GM12892 (cell line): ENCODE data around the gene POLD4.
A peak's percentile ranks its signal among the peaks of the same experiment; 100 is the strongest.
"Not testable (repeated sequence)": the region's sequence is repeated elsewhere in the genome, so short reads cannot be mapped to it uniquely, and the experiment has no call there.

Experiments used
- DNase-seq: peaks from one replicate; pipeline ENCODE4 v3.0.0; 2011; ENCODE audit not compliant: insufficient read length
- FAIRE-seq: peaks from 2 replicates; lab custom pipeline; 2011; peaks lifted over from hg19 to GRCh38; lab: Jason Lieb, UNC
- POLR2A ChIP-seq: IDR thresholded peaks from 2 replicates; pipeline ENCODE4 v1.6.1; 2011; ENCODE audit warnings: low read depth, low read length, control low read depth
- POLR2AphosphoS5 ChIP-seq: IDR thresholded peaks from 2 replicates; pipeline ENCODE4 v1.6.1; 2011; ENCODE audit warnings: low read depth, low read length, control low read depth
- TAF1 ChIP-seq: IDR thresholded peaks from 2 replicates; pipeline ENCODE4 v1.6.1; 2011; ENCODE audit warnings: low read depth, mild to moderate bottlenecking, control low read depth, low read length, borderline replicate concordance

The POLD4 gene

GRCh38 chr11:67345920-67346819 is 7.2 kb downstream of the POLD4 start:
- no peak for TF ChIP-seq POLR2A
- no peak for TF ChIP-seq POLR2AphosphoS5
- TF ChIP-seq TAF1: no peak
- DNase-seq (no peak), FAIRE-seq (no peak)

DNA sequence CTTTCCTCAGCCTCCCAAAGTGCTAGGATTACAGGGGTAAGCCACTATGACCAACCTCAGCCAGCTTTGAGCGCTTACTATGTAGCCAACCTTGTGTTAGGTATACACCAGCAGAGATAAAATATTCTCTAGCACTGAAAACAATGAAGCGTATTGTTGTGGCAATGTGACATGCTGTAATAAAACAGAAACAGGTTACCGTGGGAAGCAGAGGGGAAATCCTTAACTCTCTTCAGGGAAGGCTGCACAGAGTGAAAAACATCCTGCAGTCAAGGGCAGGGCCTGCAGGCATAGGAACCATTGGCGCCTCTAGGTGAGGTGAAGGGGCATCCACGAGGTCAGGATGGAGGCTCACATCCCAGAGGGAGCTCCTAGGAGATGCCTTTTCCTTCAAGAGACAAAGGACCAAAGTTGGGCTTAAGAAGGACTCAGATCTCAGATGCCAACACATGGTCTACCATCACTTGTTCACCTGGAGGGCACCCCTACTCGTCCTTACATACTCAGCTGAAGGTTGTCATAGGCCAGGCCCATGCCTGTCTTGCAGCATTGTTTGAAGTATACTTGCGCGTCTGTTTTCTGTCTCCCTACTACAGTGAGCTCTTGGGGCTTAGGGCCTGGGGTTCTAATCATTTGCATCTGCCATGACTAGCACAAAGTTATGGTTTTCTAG is 8.0 kb downstream of the POLD4 start:
- TF ChIP-seq TAF1 (no peak), POLR2A (no peak), POLR2AphosphoS5 (no peak)
- no peak for DNase-seq
- FAIRE-seq: peak; percentile 77

DNA sequence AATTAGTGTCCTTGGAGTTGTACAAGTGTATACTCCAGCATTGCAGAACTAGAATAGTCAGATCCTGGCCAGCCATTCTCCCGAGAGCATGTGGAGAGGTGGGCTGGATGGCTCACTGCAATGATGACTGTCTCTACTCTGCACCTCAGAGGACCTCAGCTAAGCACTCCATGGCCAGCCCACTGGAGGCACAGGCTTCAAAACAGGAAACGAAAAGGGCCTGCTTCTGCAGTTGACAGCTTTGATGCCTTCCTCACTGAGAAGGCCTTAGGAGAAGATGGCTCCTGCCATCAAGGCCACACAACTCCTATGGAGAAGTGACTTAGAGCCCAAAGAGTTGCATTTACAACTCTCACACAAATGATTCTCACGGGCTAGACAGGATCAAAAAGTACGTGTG is 9.1 kb downstream of the POLD4 start:
- DNase-seq (no peak), FAIRE-seq (peak; percentile 85)
- TF ChIP-seq TAF1: no peak
- no peak for TF ChIP-seq POLR2AphosphoS5
- TF ChIP-seq POLR2A: no peak

DNA sequence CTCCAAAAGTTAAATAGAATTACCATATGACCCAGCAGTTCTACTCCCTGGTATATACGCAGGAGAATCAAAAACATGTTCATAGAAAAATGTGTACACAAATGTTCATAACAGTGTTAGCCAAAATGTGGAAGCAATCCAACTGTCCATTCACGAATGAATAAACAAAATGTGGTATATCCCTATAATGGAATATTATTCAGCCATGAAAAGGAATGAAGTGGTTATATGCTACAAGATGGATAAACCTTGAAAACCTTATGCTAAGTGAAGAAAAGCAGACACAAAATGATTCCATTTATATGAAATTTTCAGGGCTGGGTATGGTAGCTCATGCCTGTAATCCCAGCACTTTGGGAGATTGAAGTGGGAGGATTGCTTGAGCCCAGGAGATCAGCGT is 16.1 kb downstream of the POLD4 start:
- no peak for FAIRE-seq
- TF ChIP-seq POLR2A: no peak
- no peak for TF ChIP-seq TAF1
- no peak for TF ChIP-seq POLR2AphosphoS5
- no peak for DNase-seq

DNA sequence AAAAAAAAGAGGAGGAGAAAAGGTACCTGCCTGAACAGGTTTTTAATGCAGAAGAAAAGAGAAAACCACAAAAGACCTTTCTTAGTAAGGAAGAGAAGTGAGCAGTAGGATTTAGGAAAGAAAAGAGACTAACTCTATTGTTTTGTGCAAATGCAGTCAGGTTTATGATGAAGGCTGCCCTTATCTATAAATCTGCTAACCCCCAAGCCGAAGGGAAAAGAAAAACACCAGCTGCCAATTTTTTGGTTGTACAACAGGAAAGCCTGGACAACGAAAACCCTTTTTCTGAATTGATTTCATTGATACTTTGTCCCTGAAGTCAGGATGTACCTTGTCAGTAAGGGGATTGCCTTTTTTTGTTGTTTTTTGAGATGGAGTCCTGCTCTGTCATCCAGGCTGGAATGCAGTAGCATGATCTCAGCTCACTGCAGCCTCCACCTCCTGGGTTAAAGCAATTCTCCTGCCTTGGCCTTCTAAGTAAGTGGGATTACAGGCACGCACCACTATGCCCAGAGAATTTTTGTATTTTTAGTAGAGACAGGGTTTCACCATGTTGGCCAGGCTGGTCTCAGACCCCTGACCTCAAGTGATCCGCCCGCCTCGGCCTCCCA is 21.2 kb downstream of the POLD4 start:
- TF ChIP-seq POLR2A (no peak), TAF1 (no peak), POLR2AphosphoS5 (no peak)
- no peak for FAIRE-seq
- DNase-seq: no peak

- no peak for DNase-seq
- FAIRE-seq: no peak
- TF ChIP-seq POLR2A: no peak
- TF ChIP-seq POLR2AphosphoS5: no peak
- no peak for TF ChIP-seq TAF1
Measured at GRCh38 chr11:67323526-67323925, 29.8 kb downstream of the POLD4 start.

GRCh38 chr11:67322049-67322448 is 31.3 kb downstream of the POLD4 start:
- TF ChIP-seq POLR2AphosphoS5 (no peak), TAF1 (no peak), POLR2A (no peak)
- DNase-seq (no peak), FAIRE-seq (no peak)

- no peak for FAIRE-seq
- TF ChIP-seq POLR2A: no peak
- no peak for DNase-seq
Measured at GRCh38 chr11:67321313-67321871, 32.0 kb downstream of the POLD4 start.

DNA sequence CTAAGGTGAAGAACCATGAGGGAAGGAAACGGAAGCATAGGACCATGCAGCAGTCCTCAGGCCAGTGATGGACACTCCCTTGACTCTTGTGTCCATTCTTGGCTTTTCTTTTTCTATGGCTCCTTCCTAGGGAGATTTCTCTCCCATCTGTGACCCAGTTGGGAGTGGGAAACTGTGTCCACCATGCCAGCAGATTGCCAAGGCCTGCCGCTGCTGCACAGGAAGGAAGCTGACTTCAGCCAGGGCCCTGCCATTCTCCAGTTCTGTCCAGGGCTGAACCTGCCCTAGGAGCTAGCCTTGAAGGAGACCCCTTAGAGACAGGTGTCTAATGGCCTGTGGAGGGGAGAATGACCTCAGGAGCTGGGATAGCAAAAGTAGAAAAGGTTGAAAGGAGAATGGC is 32.7 kb downstream of the POLD4 start:
- no peak for FAIRE-seq
- TF ChIP-seq POLR2A: no peak
- TF ChIP-seq POLR2AphosphoS5: no peak
- DNase-seq: no peak

DNA sequence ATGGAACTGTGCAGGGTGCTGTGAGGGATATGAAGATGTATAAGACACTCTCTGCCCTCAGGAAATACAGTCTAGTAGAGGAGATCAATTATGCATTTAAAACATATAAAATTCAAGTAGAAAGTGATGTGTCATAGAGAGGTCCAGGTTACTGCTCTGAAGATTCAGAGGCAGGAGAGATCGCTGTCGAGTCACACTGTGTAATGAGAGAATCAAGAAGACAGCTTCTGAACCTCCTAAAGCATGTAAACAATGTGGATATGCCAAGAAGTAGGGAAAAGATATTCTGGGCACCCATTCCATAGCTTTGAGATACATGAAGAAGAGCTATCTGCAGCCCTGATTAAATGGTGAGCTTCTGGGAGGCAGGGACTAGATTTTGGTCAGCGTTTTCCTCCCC is 33.3 kb downstream of the POLD4 start:
- FAIRE-seq: no peak
- TF ChIP-seq POLR2A (no peak), TAF1 (no peak), POLR2AphosphoS5 (no peak)

DNA sequence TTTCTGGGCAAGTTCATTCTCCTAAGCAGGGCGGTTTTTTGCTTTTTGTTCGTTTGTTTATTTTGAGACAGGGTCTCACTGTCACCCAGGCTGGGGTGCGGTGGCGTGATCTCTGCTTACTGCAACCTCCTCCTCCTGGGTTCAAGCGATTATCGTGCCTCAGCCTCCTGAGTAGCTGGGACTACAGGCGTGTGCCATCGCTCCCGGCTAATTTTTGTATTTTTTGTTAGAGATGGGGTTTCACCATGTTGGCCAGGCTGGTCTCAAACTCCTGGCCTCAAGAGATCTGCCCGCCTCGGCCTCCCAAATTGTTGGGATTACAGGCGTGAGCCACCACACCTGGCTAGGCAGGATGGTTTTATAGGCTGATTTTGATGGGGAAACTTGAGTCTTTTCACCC is 34.5 kb downstream of the POLD4 start:
- not testable (repeated sequence) for DNase-seq, FAIRE-seq

More for the DNA sequence above, 33.3 kb downstream of the POLD4 start:
- no peak for DNase-seq
